ENCODE results near the gene ABCC11. TPM values are rescaled to one million over a fixed set of nuclear protein-coding genes. Genes with fewer than 3 reads are reported as not detected.

ABCC11 gene
- polyA plus RNA-seq (2013, experiment 1 of 2): 0.10 TPM
- polyA plus RNA-seq (2013, experiment 2 of 2): 0.19 TPM

DNA sequence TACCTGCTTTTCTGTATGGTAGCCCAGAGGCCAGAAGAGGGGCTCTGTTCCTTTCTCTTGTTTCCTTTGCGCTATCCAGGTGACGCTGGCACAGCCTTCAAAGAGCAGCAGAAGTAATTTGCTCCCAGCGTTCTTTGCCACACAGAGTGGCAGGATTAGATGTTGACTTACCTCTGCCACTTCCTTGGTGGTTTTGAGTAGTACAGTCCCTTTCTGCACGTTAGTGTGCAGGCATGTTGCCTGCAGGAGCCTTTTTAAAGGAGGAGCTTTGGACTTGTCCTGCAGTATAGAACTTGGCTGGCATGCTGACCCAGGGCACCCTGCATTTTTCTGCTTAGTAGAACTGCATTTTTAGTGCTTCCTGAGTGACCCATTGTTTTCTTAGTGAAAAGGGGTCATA lies at the start of gene ABCC11:
ABCC11 (minus strand) TSS at position 229 of the 400 bp plus-strand sequence. CDS start 15,618 bp downstream, outside the sequence.
- H3K27me3 ChIP-seq (ENCODE audit: insufficient read depth, low read length): no peaks in the 10 kb centered on the region
- peaks cover 6% of the 10 kb centered on the region for H3K4me1 ChIP-seq (ENCODE audit: insufficient read depth, low read length)
- no peak within 1 kb of the TSS for H3K4me3 ChIP-seq (ENCODE audit: low read length)
- 62% methylated on average over 4 of the region's 4 CpGs for WGBS
- H3K9ac ChIP-seq (ENCODE audit: low read depth, low read length): no peak within 1 kb of the TSS
- H3K27ac ChIP-seq (ENCODE audit: low read depth, low read length): no peak within 1 kb of the TSS
- H3K36me3 ChIP-seq (ENCODE audit: insufficient read depth, low read length): peaks cover 4% of the 10 kb centered on the region
- no peaks in the 10 kb centered on the region for H3K9me3 ChIP-seq (ENCODE audit: insufficient read depth, low read depth, low read length)

DNA sequence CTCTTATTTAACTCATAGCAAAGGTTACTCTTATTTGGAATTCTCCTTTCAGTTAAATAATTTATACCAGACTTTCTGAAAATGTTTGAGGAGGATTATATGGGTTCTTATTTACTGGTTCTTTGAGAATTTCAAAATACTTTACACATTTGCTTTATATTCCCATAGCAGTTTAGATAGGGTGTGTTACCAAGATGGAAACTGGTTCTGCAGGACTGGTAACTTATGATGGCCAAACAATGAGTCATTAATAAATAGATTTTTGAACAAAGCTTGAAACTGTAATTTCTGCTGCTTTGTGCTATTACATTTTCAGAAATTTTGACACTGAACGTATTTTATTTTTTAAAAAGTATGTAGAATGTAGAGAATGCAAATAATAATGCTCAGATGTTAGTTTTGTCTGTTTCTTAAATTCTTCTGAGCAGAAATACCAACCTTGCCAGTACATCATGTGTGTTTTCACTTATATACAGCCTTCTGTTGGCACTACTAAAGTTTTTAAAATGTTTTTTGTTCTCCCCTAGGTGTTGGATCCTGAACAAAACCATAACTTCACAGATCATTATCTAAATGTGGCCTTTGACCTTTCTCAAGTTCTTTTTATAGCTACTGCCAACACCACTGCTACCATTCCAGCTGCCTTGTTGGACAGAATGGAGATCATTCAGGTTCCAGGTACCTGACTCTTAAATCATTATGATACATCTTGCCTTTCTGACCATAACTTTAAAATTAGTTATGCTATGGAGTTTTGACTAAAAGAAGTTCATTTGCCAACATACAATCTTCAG lies 48.3 kb upstream of the ABCC11 start:
- Histone ChIP-seq H3K4me1 (ENCODE audit: insufficient read depth, low read length) (no peaks in the 10 kb centered on the region), H3K27ac (ENCODE audit: low read depth, low read length) (no peak overlapping the region), H3K9ac (ENCODE audit: low read depth, low read length) (no peak overlapping the region), H3K36me3 (ENCODE audit: insufficient read depth, low read length) (peaks cover 41% of the 10 kb centered on the region), H3K9me3 (ENCODE audit: insufficient read depth, low read depth, low read length) (no peaks in the 10 kb centered on the region), H3K27me3 (ENCODE audit: insufficient read depth, low read length) (no peaks in the 10 kb centered on the region), H3K4me3 (ENCODE audit: low read length) (no peak overlapping the region)
- 100% methylated on average over 1 of the region's 1 CpG for WGBS

DNA sequence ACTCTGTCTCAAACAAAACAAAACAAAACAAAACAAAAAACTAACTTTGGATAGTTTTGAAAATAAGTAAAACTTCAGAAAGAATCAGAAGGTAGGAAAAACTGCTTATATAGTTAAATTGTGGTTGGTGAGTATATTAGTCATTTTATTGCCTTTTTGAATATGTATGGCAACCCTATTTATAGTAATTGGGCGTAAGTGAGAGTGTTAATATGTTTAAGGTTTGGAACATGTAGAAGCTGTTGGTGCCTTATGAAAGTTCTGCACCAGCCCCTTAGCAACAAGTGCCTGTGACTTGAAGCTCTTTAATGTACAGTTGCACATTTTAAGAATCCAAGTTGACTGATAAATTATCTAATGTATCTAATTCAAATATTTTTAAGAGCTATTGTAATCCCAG lies 47.4 kb upstream of the ABCC11 start:
- Histone ChIP-seq H3K9me3 (ENCODE audit: insufficient read depth, low read depth, low read length) (no peaks in the 10 kb centered on the region), H3K36me3 (ENCODE audit: insufficient read depth, low read length) (peaks cover 39% of the 10 kb centered on the region), H3K4me1 (ENCODE audit: insufficient read depth, low read length) (no peaks in the 10 kb centered on the region), H3K4me3 (ENCODE audit: low read length) (no peak overlapping the region), H3K27ac (ENCODE audit: low read depth, low read length) (no peak overlapping the region), H3K27me3 (ENCODE audit: insufficient read depth, low read length) (no peaks in the 10 kb centered on the region), H3K9ac (ENCODE audit: low read depth, low read length) (no peak overlapping the region)
- WGBS: 100% methylated on average over 1 of the region's 1 CpG

DNA sequence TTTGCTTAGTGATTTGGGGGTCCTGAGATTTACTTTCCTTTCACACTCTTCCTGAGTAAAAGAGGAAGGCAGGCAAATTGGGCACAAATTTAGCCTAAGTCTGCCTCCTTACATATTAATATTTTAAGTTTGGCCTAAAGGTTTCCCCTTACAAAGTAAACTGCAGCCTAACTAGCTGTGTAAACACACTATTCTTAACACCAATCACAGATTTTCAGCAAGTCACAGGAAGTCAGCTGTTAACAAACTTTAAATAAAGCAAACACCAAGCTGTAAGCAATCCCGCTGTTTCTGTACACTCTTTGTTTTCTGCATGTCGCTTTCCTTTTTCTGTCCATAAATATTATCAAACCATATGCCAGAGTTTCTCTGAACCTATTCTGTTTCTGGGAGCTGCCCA lies 45.1 kb upstream of the ABCC11 start:
- Histone ChIP-seq H3K27me3 (ENCODE audit: insufficient read depth, low read length) (no peaks in the 10 kb centered on the region), H3K9me3 (ENCODE audit: insufficient read depth, low read depth, low read length) (peaks cover 1% of the 10 kb centered on the region; the same call in 1 of the 2 replicates), H3K36me3 (ENCODE audit: insufficient read depth, low read length) (peaks cover 37% of the 10 kb centered on the region), H3K4me3 (ENCODE audit: low read length) (no peak overlapping the region), H3K27ac (ENCODE audit: low read depth, low read length) (no peak overlapping the region), H3K9ac (ENCODE audit: low read depth, low read length) (no peak overlapping the region), H3K4me1 (ENCODE audit: insufficient read depth, low read length) (no peaks in the 10 kb centered on the region; the same call in 1 of the 2 replicates)
- 91% methylated on average over 2 of the region's 2 CpGs for WGBS

DNA sequence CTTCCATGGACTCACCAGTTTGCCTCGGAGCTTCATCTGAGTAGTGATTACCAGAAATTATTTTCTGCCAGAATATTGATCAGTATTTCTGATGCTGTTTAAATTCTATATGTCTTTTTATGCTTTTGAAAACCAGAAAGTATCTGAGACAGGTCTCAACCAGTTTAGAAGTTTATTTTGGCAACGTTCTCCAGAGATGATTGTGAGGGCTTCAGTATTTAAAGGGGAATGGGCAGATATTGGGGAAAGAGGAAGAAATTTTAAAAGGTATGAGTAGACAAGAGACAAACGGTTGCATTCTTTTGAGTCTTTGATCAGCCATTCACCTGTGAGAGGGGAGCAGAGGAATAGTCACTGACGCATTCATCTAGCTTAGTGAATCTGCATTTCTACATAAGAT lies 44.4 kb upstream of the ABCC11 start:
- H3K9me3 ChIP-seq (ENCODE audit: insufficient read depth, low read depth, low read length): peaks cover 8% of the 10 kb centered on the region
- H3K27ac ChIP-seq (ENCODE audit: low read depth, low read length): no peak overlapping the region
- WGBS: 83% methylated on average over 4 of the region's 4 CpGs
- H3K4me3 ChIP-seq (ENCODE audit: low read length): no peak overlapping the region
- H3K36me3 ChIP-seq (ENCODE audit: insufficient read depth, low read length): peaks cover 39% of the 10 kb centered on the region
- H3K4me1 ChIP-seq (ENCODE audit: insufficient read depth, low read length): no peaks in the 10 kb centered on the region; the same call in 1 of the 2 replicates
- H3K27me3 ChIP-seq (ENCODE audit: insufficient read depth, low read length): no peaks in the 10 kb centered on the region
- H3K9ac ChIP-seq (ENCODE audit: low read depth, low read length): no peak overlapping the region

DNA sequence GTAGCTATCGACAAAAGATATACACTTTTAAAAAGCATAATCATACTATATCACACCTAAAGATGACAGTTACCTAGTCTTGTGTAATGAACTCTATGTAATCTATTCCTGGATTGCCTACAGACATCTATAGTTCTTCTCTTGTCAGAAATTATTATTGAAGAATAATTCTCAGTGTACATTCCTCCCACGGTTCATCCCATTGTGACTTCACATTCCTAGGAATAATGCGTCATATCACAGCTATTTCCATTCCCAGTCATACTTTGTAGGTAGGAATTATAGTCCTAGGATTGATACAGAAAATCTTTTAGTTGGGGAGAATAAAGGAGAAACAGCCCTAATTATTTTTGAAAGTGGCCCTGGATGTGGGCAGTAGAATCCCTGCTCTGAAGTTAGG lies 44.0 kb upstream of the ABCC11 start:
- Histone ChIP-seq H3K4me3 (ENCODE audit: low read length) (no peak overlapping the region), H3K36me3 (ENCODE audit: insufficient read depth, low read length) (peaks cover 42% of the 10 kb centered on the region), H3K27ac (ENCODE audit: low read depth, low read length) (no peak overlapping the region), H3K9ac (ENCODE audit: low read depth, low read length) (no peak overlapping the region), H3K9me3 (ENCODE audit: insufficient read depth, low read depth, low read length) (peaks cover 13% of the 10 kb centered on the region), H3K27me3 (ENCODE audit: insufficient read depth, low read length) (no peaks in the 10 kb centered on the region), H3K4me1 (ENCODE audit: insufficient read depth, low read length) (no peaks in the 10 kb centered on the region; the same call in 1 of the 2 replicates)
- WGBS: 96% methylated on average over 1 of the region's 3 CpGs

DNA sequence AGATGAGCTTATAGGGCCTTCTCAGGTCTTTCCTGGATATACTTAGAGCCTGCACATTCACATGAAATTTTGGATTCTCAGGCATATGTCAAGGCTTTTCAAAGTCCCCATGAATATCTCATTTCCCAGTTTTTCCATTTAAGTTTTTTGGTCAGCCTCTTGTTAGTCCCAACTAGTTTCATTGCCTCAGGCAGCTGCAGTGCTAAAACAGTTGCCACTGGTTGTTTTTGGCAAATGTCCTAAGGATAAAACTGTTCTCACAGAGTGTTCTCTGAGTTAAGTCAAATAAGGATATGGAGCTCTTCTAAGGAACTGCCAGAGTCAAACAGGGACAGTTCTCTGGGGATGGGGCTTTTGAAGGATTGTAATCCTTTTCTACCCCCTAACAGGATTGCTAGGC lies 39.9 kb upstream of the ABCC11 start:
- peaks cover 16% of the 10 kb centered on the region for H3K9me3 ChIP-seq (ENCODE audit: insufficient read depth, low read depth, low read length)
- H3K9ac ChIP-seq (ENCODE audit: low read depth, low read length): no peak overlapping the region
- no peaks in the 10 kb centered on the region for H3K27me3 ChIP-seq (ENCODE audit: insufficient read depth, low read length)
- no peak overlapping the region for H3K27ac ChIP-seq (ENCODE audit: low read depth, low read length)
- peaks cover 8% of the 10 kb centered on the region; the same call in 1 of the 2 replicates for H3K4me1 ChIP-seq (ENCODE audit: insufficient read depth, low read length)
- H3K4me3 ChIP-seq (ENCODE audit: low read length): no peak overlapping the region
- H3K36me3 ChIP-seq (ENCODE audit: insufficient read depth, low read length): peaks cover 38% of the 10 kb centered on the region

DNA sequence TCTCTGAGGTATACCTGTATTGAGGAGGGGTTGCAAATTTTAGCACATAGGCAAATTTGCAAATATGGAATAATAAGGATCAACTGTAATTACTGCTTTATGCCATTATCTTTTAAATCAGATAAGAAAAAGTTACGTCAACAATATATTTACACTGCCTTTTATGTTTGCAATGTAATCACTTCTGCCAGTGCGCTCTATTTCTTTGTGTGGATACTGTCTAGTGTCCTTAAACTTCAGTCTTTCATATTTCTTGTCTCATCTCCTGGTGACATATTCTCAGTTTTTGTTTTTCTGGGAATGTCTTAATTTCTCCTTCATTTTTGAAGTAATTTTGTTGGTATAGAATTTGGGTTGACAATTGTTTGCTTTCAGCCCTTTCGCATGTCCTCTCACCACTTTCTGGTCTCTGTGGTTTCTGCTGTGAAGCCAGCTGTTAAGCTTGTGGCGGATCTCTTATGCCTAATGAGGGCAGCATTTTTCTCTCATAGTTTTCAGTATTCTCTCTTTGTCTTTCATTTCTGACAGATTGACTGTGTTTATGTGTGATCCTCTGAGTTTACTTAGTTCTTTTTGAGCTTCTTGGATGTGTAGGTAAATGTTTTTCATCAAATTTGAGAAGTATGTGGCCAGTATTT lies 37.6 kb upstream of the ABCC11 start:
- peaks cover 20% of the 10 kb centered on the region for H3K36me3 ChIP-seq (ENCODE audit: insufficient read depth, low read length)
- no peak overlapping the region for H3K27ac ChIP-seq (ENCODE audit: low read depth, low read length)
- peaks cover 8% of the 10 kb centered on the region; the same call in 1 of the 2 replicates for H3K4me1 ChIP-seq (ENCODE audit: insufficient read depth, low read length)
- 88% methylated on average over 4 of the region's 4 CpGs for WGBS
- H3K9ac ChIP-seq (ENCODE audit: low read depth, low read length): no peak overlapping the region
- no peak overlapping the region for H3K4me3 ChIP-seq (ENCODE audit: low read length)
- H3K9me3 ChIP-seq (ENCODE audit: insufficient read depth, low read depth, low read length): peaks cover 16% of the 10 kb centered on the region
- no peaks in the 10 kb centered on the region for H3K27me3 ChIP-seq (ENCODE audit: insufficient read depth, low read length)

DNA sequence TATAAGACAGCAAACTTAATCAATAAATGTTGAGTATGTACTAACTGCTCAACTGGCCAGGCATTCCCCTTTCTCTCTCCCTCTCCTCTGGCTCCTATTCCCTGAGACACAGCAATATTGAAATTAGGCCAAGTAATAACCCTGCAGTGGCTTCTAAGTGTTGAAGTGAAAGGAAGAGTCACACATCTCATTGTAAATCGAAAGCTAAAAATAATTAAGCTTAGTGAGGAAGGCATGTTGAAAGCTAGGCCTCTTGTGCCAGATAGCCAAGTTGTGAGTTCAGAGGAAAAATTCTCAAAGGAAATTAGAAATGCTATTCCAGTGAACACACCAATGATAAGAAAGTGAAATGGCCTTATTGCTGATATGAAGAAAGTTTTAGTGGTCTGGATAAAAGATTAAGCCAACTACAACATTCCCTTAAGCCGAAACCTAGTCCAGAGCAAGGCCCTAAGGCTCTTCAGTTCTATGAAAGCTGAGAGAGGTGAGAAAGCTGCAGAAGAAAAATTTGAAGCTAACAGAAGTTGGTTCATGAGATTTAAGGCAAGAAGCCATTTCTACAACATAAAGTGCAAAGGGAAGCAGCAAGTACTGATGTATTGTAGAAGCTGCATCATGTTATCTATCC lies 35.4 kb upstream of the ABCC11 start:
- peaks cover 24% of the 10 kb centered on the region for H3K36me3 ChIP-seq (ENCODE audit: insufficient read depth, low read length)
- no peak overlapping the region for H3K9ac ChIP-seq (ENCODE audit: low read depth, low read length)
- WGBS: 93% methylated on average over 2 of the region's 2 CpGs
- H3K4me3 ChIP-seq (ENCODE audit: low read length): no peak overlapping the region
- H3K9me3 ChIP-seq (ENCODE audit: insufficient read depth, low read depth, low read length): peaks cover 16% of the 10 kb centered on the region
- H3K27ac ChIP-seq (ENCODE audit: low read depth, low read length): no peak overlapping the region
- H3K27me3 ChIP-seq (ENCODE audit: insufficient read depth, low read length): no peaks in the 10 kb centered on the region
- 0 out of 2 replicates have a peak, but pooled peaks cover 13% of the 10 kb centered on the region for H3K4me1 ChIP-seq (ENCODE audit: insufficient read depth, low read length)

DNA sequence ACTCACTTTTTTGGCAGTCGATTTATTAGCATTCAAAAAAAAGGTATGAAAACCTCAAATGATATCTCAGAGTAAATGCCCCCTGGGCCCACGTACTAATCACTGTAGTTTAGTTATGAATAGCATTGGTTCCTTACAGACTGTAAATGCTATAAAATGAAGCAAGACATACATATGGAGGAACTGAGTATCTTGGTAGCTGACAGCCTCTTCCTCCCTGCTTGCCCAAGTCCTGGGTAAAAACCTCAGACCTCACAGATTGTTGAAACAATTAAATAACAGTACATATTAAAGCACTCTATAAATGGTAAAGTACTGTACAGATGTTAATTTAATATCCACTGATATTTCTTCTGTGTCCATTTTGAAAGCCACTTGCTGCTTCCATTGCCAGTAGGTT lies 33.2 kb upstream of the ABCC11 start:
- WGBS: 94% methylated on average over 2 of the region's 2 CpGs

DNA sequence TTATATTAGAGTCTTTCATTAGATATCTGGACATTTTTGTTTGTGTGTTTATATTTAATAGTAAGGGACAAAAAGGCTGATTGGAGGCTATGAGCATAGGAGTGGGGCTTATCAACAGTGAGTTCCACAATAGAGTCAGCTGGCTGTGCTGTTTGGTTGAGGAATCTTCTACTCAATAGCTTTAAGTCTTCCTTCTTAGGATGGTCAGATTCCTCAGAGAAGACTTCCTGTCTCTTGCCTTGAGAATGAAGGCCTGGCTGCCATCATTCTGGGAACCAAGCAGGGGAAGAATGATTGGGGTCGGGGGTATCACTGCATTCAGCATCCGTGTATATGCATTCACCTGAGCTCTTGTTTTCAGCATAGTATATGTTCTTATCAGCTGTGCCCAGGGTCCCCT lies 31.9 kb upstream of the ABCC11 start:
- Histone ChIP-seq H3K4me1 (ENCODE audit: insufficient read depth, low read length) (peaks cover 16% of the 10 kb centered on the region; the same call in 1 of the 2 replicates), H3K27ac (ENCODE audit: low read depth, low read length) (no peak overlapping the region), H3K4me3 (ENCODE audit: low read length) (no peak overlapping the region), H3K36me3 (ENCODE audit: insufficient read depth, low read length) (peaks cover 10% of the 10 kb centered on the region), H3K27me3 (ENCODE audit: insufficient read depth, low read length) (no peaks in the 10 kb centered on the region), H3K9ac (ENCODE audit: low read depth, low read length) (no peak overlapping the region), H3K9me3 (ENCODE audit: insufficient read depth, low read depth, low read length) (no peaks in the 10 kb centered on the region)
- WGBS: 95% methylated on average over 2 of the region's 2 CpGs

More for the DNA sequence above, 33.2 kb upstream of the ABCC11 start:
- Histone ChIP-seq H3K27me3 (ENCODE audit: insufficient read depth, low read length) (no peaks in the 10 kb centered on the region), H3K4me1 (ENCODE audit: insufficient read depth, low read length) (peaks cover 16% of the 10 kb centered on the region; the same call in 1 of the 2 replicates), H3K4me3 (ENCODE audit: low read length) (no peak overlapping the region), H3K27ac (ENCODE audit: low read depth, low read length) (no peak overlapping the region), H3K36me3 (ENCODE audit: insufficient read depth, low read length) (peaks cover 10% of the 10 kb centered on the region), H3K9me3 (ENCODE audit: insufficient read depth, low read depth, low read length) (no peaks in the 10 kb centered on the region), H3K9ac (ENCODE audit: low read depth, low read length) (no peak overlapping the region)
